Measurements from ENCODE around the gene EBF4. TPM values are rescaled to one million over a fixed set of nuclear protein-coding genes. Genes with fewer than 3 reads are reported as not detected.
A peak's percentile ranks its signal among the peaks of the same experiment; 100 is the strongest.

Gene EBF4
- total RNA-seq, 1 donor from 2014 or later, result 24.6 TPM

GRCh38 chr20:2653556-2654383, 38.8 kb upstream of the EBF4 start:
- peak overlapping the region; percentile 89 for H3K4me3 Mint-ChIP-seq
- H3K9me3 Mint-ChIP-seq, result no peaks in the 10 kb centered on the region
- TF ChIP-seq CTCF (conservative IDR thresholded peaks at IDR 0.05), result no peak
- H3K36me3 Mint-ChIP-seq (ENCODE audit: low read depth), result peaks cover 43% of the 10 kb centered on the region
- DNase-seq (ENCODE audit: low read depth, low spot score), result no peak
- peak overlapping the region; percentile 50 for H3K27ac Mint-ChIP-seq (ENCODE audit: unreplicated experiment)
- H3K4me1 Mint-ChIP-seq, result peaks cover 31% of the 10 kb centered on the region
- H3K27me3 Mint-ChIP-seq (ENCODE audit: low read depth), result no peaks in the 10 kb centered on the region

- H3K27me3 Mint-ChIP-seq (ENCODE audit: low read depth), result peaks cover under 1% of the 10 kb centered on the region
- peaks cover 48% of the 10 kb centered on the region for H3K36me3 Mint-ChIP-seq (ENCODE audit: low read depth)
- H3K4me3 Mint-ChIP-seq, result peak overlapping the region; percentile 89
- peaks cover 31% of the 10 kb centered on the region for H3K4me1 Mint-ChIP-seq
- peak overlapping the region; percentile 50 for H3K27ac Mint-ChIP-seq (ENCODE audit: unreplicated experiment)
- TF ChIP-seq CTCF (conservative IDR thresholded peaks at IDR 0.05), result no peak
- no peaks in the 10 kb centered on the region for H3K9me3 Mint-ChIP-seq
- DNase-seq (ENCODE audit: low read depth, low spot score), result no peak
Measured at GRCh38 chr20:2654384-2654822, 38.2 kb upstream of the EBF4 start.

- Mint-ChIP-seq H3K27me3 (ENCODE audit: low read depth) (peaks cover 3% of the 10 kb centered on the region), H3K27ac (ENCODE audit: unreplicated experiment) (peak overlapping the region; percentile 35), H3K9me3 (no peaks in the 10 kb centered on the region), H3K36me3 (ENCODE audit: low read depth) (peaks cover 52% of the 10 kb centered on the region), H3K4me3 (peak overlapping the region; percentile 89), H3K4me1 (peaks cover 31% of the 10 kb centered on the region)
- no peak for TF ChIP-seq CTCF (conservative IDR thresholded peaks at IDR 0.05)
- DNase-seq (ENCODE audit: low read depth, low spot score), result no peak
Measured at GRCh38 chr20:2654831-2655230, 37.7 kb upstream of the EBF4 start.

GRCh38 chr20:2655331-2656116, 37.1 kb upstream of the EBF4 start:
- DNase-seq (ENCODE audit: low read depth, low spot score), result no peak
- no peak for TF ChIP-seq CTCF (conservative IDR thresholded peaks at IDR 0.05)
- Mint-ChIP-seq H3K9me3 (no peaks in the 10 kb centered on the region), H3K27me3 (ENCODE audit: low read depth) (peaks cover 4% of the 10 kb centered on the region), H3K36me3 (ENCODE audit: low read depth) (peaks cover 56% of the 10 kb centered on the region), H3K4me3 (peak overlapping the region; percentile 89), H3K27ac (ENCODE audit: unreplicated experiment) (no peak overlapping the region), H3K4me1 (peaks cover 27% of the 10 kb centered on the region)

- Mint-ChIP-seq H3K36me3 (ENCODE audit: low read depth) (peaks cover 59% of the 10 kb centered on the region), H3K4me3 (peak overlapping the region; percentile 77), H3K27me3 (ENCODE audit: low read depth) (peaks cover 5% of the 10 kb centered on the region), H3K27ac (ENCODE audit: unreplicated experiment) (no peak overlapping the region), H3K4me1 (peaks cover 27% of the 10 kb centered on the region), H3K9me3 (no peaks in the 10 kb centered on the region)
- no peak for DNase-seq (ENCODE audit: low read depth, low spot score)
- TF ChIP-seq CTCF (conservative IDR thresholded peaks at IDR 0.05), result no peak
Measured at GRCh38 chr20:2656471-2657117, 36.0 kb upstream of the EBF4 start.
